NCI-H460 (cell line): ENCODE data around the gene PEX11A. TPM values are rescaled to one million over a fixed set of nuclear protein-coding genes. Genes with fewer than 3 reads are reported as not detected.
"Not testable (repeated sequence)": the region's sequence is repeated elsewhere in the genome, so short reads cannot be mapped to it uniquely, and the experiment has no call there.

Source experiments
- DNase-seq: peaks from one replicate; pipeline ENCODE4 v3.0.0-alpha.2; 2016; ENCODE audit warnings: low read depth; ENCODE audit errors: extremely low read depth
- polyA plus RNA-seq: library from polyadenylated mRNA; depleted of rRNA; stranded (reverse); fragments of >200 nt; gene quantifications from 2 replicates; pipeline ENCODE4 v1.2.3, GENCODE V29; 2014; cell fraction: nucleus; rRNA removed
- total RNA-seq: library from RNA; depleted of rRNA; stranded (reverse); fragments of >200 nt; shearing (Covaris generic); gene quantifications from 2 replicates; pipeline ENCODE4 v1.2.3, GENCODE V29; 2014; rRNA removed

PEX11A gene, protein sequence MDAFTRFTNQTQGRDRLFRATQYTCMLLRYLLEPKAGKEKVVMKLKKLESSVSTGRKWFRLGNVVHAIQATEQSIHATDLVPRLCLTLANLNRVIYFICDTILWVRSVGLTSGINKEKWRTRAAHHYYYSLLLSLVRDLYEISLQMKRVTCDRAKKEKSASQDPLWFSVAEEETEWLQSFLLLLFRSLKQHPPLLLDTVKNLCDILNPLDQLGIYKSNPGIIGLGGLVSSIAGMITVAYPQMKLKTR
- 8.0 and 8.4 TPM in 2 replicates for total RNA-seq
- polyA plus RNA-seq, result 4.4 and 5.1 TPM in 2 replicates

DNA sequence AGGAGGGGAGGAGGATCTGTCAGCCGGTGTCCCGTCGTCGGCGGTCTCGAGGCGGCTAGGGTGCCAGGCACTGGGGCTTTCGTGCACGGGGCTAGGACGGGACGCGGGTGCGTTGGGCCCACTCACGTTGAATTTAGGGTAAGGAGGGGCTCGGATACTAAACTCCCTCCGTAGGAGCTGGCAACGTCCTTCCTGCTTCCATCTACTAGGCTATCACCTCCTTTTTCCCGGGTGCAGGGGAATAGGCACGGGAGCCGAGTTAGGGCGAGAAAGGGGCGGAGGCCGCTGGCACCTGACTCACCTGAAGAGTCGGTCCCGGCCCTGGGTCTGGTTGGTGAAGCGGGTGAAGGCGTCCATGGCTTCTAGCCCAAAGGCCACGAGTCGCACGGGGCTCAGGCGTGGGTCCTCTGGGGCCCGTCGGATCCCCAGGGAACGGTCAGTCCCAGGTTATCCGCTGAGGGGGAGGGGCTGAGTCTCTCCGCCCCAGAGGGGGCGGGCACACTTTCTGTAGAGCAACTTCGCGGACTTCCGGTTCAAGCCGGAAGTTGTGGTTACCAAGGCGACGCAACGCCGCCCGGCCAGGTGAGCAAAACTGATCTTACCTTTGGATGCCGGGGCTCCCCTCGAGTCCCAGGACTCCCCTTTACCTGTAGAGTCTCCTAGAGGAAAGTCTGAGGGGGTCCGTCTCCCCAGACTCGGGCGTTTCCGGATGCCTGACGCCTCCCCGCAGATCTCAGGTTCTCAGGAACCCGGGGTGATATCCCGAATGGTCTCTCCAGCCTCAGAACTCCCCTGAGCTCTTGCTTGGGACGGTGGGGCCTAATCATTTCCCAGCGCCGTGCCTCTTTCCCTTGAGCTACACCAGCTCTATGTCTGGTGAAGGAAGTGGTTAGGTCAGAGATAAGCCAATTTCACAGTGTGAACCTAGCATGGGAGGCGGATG lies at the start of gene PEX11A, which contains the start of gene WDR93:
Gene PEX11A, minus strand, starts transcription at position 479 of the 943 bp plus-strand sequence. Its CDS starts 122 bp downstream, at position 357.
Gene WDR93, plus strand, starts transcription at position 536 of the 943 bp plus-strand sequence. CDS start 10,936 bp downstream, outside the sequence.
- DNase-seq, result peak; percentile 71

DNA sequence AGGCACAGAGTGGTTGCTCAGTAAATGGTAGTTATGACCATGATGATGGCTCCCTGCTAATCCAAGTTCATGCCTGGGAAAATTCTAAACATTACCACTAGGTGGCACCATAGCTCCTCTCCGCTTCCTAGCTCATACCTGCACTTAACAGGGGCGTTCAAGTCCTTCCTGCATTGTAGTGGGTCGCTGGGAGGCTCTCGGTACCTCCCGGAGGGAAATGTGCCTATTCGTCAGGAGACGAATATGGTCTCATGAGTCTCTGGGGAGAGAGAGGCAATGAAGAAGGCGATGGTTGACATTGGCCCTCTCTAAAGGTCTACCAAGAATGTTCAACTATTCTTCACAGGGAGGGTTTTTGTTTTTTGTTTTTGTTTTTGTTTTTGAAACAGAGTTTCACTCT lies 49.6 kb upstream of the PEX11A start:
- peak; percentile 64 for DNase-seq

DNA sequence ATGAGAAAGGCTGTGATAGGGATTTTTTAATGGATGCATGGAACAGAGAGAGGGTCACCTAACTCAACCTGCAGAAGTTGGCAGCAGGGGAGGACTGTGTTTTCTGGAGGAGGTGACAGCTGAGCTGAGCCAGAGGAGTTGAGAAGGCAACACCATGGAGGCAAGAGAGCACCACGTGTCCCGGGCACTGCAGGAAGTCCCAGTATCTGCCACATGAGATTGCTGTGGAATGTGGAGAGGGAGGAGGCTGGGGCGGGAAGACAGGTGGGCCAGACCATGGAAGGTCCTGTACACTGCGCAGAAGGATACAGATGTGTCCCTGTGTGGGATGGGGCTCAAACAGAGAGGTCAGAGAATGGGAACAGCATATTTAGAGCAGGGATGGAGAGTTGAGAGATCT lies 45.2 kb upstream of the PEX11A start:
- no peak for DNase-seq

DNA sequence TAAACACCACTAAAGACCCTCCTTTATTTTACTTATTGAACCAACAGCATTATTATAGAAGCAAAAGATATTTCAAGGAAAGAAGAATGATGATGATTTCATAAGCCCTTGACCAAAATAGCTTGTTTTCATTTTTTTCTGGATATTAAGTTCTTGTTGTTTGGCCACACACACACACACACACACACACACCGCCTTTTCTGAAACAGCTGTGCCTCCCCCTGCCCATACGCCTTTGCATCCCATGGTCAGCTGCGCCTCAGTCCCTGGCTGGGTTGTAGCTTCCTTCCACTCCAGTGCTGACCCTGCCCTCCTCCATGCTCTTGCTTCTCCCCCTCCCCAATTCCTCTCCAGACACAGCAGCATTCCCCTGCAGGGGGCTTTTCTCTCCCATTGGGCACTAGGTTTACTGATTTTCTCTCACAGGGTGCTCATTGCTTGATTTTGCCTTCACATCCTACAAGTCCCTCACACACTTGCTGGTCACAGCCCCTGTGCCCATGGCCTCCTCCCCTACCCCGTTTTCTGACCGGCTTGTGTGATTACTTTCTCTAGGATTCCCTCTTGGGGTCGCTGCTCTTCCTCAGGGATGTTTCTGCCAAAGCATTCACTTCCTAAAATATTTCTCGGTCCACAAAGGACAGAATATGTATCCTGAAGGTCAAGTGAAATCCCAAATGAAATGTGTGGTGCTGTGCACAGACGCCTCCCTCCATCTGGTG lies 42.1 kb upstream of the PEX11A start:
- no peak for DNase-seq

DNA sequence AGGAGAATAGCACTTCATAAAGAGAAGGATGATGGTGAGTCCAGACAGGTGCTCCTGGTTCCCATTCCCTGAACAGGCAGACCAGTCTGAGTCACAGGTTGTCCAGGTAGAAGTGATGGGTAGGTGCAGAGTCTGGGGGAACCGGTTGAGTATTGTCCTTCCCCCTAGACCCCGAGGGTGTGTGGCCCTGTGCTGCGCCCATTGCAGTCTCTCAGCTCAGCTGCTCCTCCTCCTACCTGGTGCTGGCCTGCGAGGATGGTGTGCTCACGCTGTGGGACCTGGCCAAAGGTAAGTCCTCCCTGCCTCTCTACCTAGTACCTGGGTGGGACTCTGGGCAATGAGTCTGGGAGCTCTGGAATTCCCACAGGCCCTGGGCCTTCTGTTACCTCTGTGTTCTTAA lies 40.7 kb upstream of the PEX11A start:
- DNase-seq, result no peak

DNA sequence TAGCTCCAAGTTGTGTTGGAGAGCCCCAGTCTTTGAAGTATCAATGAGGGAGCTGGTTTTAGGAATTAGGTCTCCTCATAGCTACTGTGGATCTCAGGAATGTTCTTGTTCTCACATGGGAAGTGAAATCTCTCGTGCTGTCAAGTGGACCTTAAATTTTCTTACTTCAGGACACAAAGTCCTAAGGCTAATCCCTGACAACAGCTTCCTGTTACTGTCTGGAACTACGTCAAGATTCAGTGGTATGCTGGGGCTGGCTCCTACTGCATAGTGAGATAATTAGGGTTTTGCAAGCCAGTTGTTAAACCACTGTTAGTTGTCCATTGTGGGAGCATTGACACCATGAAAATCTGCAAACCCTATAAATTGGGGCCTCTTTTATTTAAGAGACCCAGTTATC lies 37.7 kb upstream of the PEX11A start:
- no peak for DNase-seq

DNA sequence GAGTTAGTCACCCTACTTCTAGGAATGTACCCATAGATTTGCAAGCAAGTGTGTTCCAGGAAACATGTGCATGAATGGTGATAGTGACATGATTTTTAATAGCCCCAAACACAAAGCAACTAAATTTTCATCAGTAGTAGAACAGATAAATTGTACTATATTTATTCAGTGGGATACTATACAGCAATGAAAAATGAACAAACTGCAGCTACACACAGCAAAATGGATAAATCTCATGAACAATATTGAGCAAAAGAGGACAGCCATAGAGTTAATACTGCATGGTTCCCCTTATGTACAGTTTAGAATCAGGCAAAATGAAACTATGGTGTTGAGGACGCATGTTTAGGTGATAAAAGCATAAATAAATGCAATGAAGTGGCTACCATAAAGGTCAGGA lies 34.5 kb upstream of the PEX11A start:
- no peak for DNase-seq

DNA sequence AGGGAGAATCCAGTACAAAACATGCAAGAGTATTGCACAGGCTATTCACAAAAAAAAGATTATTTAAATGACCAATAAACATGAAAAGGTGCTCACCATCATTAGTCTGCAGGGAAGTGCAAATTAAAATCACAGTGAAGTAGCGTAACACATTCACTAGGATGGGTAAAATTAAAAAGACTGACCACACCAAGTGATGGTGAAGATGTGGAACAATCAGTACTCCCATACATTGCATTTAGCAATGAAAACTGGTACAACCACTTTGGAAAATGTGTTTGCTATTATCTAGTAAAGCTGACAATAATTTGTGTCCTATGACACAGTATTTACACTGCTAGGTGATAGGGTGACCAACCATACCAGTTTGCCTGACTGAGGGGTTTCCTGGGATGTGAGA lies 34.1 kb upstream of the PEX11A start:
- no peak for DNase-seq

DNA sequence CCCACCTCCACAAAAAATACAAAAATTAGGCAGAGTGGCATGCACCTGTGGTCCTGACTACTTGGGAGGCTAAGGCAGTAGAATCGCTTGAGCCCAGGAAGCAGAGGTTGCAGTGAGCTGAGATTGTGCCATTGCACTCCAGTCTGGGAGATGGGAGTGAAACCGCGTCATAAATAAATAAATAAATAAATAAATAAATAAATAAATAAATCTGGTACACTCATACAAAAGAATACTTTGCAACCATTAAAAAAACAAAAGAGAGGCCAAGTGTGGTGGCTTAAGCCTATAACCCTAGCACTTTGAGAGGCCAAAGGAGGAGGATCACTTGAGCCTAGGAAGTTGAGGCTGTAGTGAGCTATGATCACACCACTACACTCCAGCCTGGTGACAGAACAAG lies 32.5 kb upstream of the PEX11A start:
- DNase-seq, result no peak

DNA sequence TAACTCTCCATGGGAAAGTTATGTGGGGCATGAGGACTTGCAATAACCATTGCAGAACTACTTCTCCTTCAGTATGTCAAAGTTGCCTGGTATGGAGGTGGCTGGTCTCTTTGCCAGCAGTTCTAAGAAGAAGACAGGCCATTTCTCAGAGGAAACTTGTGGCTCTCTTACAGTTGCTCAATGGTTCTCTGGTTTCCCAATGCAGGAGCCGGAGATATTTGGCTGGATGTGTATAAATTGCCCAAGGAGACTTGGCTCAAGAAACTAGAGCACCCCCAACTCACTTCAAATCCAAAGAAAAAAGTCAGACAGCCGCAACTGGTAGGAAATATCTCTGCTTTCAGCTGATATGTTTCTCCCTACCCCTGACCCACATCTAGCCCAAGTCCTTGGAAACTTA lies 24.2 kb upstream of the PEX11A start:
- DNase-seq, result no peak

DNA sequence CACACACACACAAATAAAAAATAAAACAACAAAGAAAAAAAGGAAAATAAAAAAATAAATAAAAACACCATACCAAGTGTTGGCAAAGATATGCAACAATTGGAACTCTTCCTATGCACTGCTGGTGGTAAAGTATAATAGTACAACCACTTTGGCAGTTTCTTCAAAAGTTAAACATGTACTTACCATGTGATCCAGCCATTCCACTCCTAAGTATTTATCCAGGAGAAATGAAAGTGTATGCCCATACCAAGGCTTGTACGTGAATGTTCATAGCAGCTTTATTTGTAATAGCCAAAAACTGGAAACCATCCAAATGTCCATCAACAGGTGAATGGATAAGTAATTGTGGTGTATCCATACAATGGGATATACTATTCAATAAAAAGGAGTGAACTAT lies 17.0 kb upstream of the PEX11A start:
- DNase-seq, result no peak

DNA sequence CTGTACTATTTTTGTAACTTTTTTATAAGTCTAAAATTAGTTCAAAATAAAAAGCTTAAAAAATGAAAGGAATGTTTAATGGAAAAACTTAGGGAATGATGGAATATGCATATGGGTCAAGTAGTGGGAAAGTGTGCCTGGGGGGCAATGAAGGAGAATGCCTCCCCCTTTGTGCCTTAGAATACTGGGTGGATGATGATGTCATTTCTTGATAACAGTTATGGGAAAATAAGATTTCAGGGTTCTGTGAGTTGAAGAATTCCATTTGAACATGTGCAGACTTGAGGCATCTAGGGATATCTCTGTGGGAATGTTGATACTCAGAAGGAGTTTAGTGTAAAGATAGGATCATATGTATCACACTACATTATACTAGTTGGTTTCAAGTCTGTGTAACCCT lies 13.9 kb upstream of the PEX11A start:
- DNase-seq, result no peak

DNA sequence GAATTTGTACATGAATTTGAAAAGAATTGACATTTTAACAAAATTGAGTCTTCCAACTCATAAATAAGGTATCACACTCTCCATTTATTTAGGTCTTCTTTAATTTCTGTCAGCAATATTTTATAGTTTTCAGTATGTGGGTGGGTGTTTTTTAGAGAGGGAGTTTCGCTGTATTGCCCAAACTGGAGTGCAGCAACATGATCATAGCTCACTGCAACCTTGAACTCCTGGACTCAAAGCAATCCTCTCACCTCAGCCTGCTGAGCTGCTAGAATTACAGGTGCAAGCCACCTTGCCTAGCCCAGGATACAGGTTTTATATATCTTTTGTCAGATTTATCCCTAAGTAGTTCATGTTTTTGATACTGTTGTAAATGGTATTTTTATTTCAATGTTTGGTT lies 4.6 kb upstream of the PEX11A start:
- no peak for DNase-seq

DNA sequence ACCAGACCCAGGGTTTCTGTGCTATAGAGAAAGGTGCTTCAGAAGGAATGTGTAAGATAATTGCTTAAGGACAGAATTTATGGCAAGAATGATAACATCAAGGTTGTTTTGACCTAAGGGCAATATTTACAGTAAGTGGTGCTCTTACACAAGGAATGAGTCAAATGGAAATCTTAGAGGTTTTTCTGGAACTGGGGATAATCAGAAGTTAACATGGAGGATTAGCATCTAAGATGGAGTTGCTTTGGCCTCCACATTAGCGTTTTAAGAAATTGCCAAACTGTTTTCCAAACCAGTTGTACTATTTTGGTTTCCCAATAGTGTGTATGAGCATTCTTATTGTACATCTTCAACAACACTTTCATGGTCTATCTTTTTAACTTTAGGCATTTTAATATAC lies 3.1 kb upstream of the PEX11A start:
- DNase-seq, result no peak

DNA sequence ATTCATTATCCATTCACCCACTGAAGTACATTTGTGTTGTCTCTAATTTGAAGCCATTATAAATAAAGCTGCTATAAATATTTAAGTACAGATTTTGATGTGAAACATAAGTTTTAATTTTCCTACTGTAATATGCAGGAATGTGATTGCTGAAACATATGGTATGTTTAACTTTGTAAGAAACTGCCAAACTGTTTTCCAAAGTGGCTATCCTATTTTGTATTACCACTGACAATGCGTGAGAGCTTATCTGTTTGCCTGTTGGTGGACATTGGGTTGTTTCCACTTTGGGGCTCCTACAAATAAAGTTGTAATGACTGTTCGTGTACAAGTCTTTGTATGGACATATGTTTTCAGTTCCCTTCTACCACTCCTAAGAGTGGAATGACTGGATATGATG lies 2.5 kb upstream of the PEX11A start:
- no peak for DNase-seq

DNA sequence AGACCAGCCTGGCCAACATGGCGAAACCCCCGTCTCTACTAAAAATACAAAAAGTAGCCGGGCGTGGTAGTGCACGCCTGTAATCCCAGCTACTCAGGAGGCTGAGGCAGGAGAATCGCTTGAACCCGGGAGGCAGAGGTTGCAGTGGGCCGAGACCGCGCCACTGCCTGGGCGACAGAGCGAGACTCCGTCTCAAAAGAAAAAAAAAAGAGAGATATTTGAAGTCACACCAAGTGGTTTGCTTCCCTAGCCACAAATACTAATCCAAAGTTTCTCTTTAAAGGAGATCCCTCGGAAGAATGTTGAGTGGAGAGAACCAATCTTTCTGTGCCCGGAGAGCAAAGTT lies 651 bp downstream of the PEX11A start:
- not testable (repeated sequence) for DNase-seq

DNA sequence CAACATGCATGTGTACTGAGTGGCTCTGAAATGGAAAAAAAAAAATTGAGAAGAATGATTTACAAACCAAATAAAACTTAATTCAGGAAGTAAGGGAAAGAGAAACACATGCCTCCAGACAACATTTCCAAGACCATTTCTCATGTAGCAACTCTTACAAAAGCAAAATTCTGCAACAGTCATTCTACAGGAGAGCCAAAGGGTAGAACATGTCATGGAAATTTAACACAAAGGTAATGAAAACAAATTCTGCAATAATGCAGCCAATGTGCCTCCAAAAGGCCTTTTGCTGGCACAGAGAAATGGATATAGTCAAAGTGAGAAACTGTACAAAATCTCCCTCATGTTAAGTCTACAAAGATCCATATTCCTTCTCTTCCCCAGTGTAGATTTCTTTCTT lies 4.0 kb downstream of the PEX11A start:
- no peak for DNase-seq

DNA sequence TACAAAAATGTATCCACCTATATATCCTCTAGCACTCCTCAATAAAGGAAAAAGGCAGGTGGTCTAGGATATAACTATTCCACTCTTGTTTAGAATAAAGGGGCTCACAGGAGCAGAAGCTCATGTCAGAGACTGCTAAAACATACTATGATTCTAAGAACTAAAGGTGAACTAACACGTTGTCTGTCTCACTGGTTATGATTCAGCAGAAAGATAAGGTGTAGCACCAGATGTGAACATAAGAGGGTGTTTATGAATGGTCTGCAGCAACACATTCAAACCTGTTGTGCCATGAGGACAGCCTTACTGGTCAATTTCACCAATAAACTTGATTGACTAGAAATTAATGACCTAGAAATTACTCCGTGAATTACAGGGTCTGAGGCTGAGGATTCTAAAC lies 4.6 kb downstream of the PEX11A start:
- no peak for DNase-seq

DNA sequence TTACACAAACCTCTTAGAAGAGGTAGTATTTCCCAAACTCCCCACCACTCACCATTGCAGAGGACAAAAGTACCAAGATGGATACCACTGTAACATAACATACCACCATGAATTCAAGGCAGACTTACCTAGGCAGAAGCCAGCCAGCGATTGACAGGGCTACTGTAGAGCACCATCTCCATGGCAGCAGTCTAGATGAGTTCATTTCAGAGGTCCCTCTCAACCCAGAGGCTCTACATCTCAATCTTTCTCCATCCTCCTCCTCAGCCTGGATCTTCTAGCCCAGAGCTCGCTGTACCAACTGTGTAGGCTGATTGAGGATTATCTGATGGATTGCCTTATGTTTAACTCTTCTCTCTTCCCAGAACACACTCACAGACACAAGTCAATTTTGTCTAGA lies 9.4 kb downstream of the PEX11A start:
- no peak for DNase-seq

DNA sequence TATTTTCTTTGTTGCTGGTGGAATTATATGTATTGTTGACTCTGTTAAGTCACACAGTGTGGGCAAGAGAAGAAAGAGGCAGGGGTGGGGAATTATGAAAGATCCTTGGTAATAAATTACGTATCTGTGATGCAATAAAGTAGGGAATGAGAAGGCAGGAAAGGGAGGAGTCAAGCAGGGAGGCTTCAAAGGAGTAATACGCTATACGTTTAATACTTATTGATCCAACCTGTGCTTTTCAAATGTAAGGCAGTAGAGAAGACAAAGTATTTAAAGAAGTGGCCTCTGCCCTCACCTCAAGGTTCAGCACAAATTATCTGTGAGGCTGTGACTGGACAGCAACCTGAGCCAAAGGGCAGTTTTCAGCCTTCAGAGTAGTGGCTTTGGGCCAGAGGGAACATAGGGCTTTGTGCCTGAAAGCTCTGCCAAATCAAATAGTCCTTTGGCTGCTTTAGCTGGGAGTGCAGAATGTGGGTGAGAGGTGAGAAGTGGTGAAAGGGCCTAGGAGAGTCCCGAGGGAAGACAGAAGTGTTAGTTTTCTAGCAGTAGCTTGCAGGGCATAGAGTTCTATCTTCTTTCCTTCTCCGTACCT lies 10.2 kb downstream of the PEX11A start:
- DNase-seq, result peak; percentile 63

DNA sequence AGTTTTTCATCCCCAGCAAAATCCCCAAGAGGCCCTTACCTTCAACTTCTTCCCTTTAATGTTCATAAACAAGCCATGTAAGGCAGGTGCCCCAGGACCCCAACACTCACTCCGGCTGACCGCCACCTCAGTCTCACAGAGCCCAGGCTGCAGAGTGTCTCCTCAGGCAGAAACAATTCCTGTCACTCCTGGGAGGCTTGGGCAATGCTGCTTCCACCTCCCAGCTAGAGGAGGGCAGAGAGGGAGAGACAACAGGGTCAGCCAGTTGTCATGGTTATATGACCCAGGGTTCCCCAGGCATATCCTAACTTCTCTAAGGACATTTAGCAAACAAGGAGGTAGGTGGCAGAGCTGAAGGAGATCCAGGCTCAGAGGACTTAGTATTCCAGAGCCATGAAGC lies 11.3 kb downstream of the PEX11A start, which contains the start of gene PLIN1:
Gene PLIN1, minus strand, starts transcription at position 156 of the 400 bp plus-strand sequence. CDS start 1,878 bp downstream, outside the sequence.
- no peak for DNase-seq
